HepG2 (cell line): ENCODE data around the gene RAB40C. TPM values are rescaled to one million over a fixed set of nuclear protein-coding genes. Genes with fewer than 3 reads are reported as not detected.

Source experiments
- E2F5 ChIP-seq: sonication (generic); formaldehyde crosslinking; conservative IDR thresholded peaks from 2 replicates; pipeline ENCODE4 v1.4.0; 2020; ENCODE audit warnings: missing genetic modification reagents
- EED ChIP-seq: sonication (generic); formaldehyde crosslinking; IDR thresholded peaks from 2 replicates; pipeline ENCODE4 v1.5.0; 2020; ENCODE audit warnings: mild to moderate bottlenecking, missing genetic modification reagents
- FUBP1 ChIP-seq: sonication (generic); formaldehyde crosslinking; IDR thresholded peaks from 2 replicates; pipeline ENCODE4 v1.5.1; 2020; ENCODE audit warnings: missing genetic modification reagents, mild to moderate bottlenecking, borderline replicate concordance
- GRHL1 ChIP-seq: sonication (generic); formaldehyde crosslinking; conservative IDR thresholded peaks from 2 replicates; pipeline ENCODE4 v1.8.0; 2022; ENCODE audit warnings: missing genetic modification reagents
- KDM2A ChIP-seq: sonication (generic); formaldehyde crosslinking; IDR thresholded peaks from 2 replicates; pipeline ENCODE4 v1.4.0; 2020; ENCODE audit warnings: low read depth, missing genetic modification reagents, borderline replicate concordance
- MED1 ChIP-seq: sonication (generic); formaldehyde crosslinking; IDR thresholded peaks from 2 replicates; pipeline ENCODE4 v1.4.0; 2020; ENCODE audit warnings: missing genetic modification reagents
- NFE2 ChIP-seq: sonication (generic); formaldehyde crosslinking; IDR thresholded peaks from 2 replicates; pipeline ENCODE4 v1.4.0; 2020; ENCODE audit warnings: missing genetic modification reagents
- ONECUT2 ChIP-seq: sonication (generic); formaldehyde crosslinking; IDR thresholded peaks from 2 replicates; pipeline ENCODE4 v1.4.0; 2020; ENCODE audit warnings: missing genetic modification reagents
- PATZ1 ChIP-seq: sonication (generic); formaldehyde crosslinking; IDR thresholded peaks from 2 replicates; pipeline ENCODE4 v1.4.0; 2020; ENCODE audit warnings: missing genetic modification reagents
- PAWR ChIP-seq: sonication (generic); formaldehyde crosslinking; IDR thresholded peaks from 2 replicates; pipeline ENCODE4 v1.4.0; 2020; ENCODE audit warnings: missing genetic modification reagents, mild to moderate bottlenecking, borderline replicate concordance
- PBX2 ChIP-seq: IDR thresholded peaks from 2 replicates; pipeline ENCODE4 v1.6.1; 2016; ENCODE audit warnings: control low read depth
- PRDM4 ChIP-seq: sonication (generic); formaldehyde crosslinking; IDR thresholded peaks from 2 replicates; pipeline ENCODE4 v1.9.0; 2021; ENCODE audit warnings: missing genetic modification reagents, borderline replicate concordance
- SALL1 ChIP-seq: sonication (generic); formaldehyde crosslinking; IDR thresholded peaks from 2 replicates; pipeline ENCODE4 v1.8.0; 2022; ENCODE audit warnings: mild to moderate bottlenecking, missing genetic modification reagents
- ZBTB42 ChIP-seq: sonication (generic); formaldehyde crosslinking; IDR thresholded peaks from 2 replicates; pipeline ENCODE4 v1.5.0; 2020; ENCODE audit warnings: mild to moderate bottlenecking, missing genetic modification reagents
- ZNF10 ChIP-seq: sonication (generic); formaldehyde crosslinking; IDR thresholded peaks from 2 replicates; pipeline ENCODE4 v1.4.0; 2020; ENCODE audit warnings: mild to moderate bottlenecking, low read depth, missing genetic modification reagents, borderline replicate concordance
- ZNF24 ChIP-seq: fragments of 450-650 bp; IDR thresholded peaks from 2 replicates; pipeline ENCODE4 v1.6.1; 2017; ENCODE audit warnings: antibody characterized with exemption, mild to moderate bottlenecking
- ZNF264 ChIP-seq: sonication (generic); formaldehyde crosslinking; IDR thresholded peaks from 2 replicates; pipeline ENCODE4 v1.4.0; 2020; ENCODE audit warnings: missing genetic modification reagents
- ZNF563 ChIP-seq: sonication (generic); formaldehyde crosslinking; IDR thresholded peaks from 2 replicates; pipeline ENCODE4 v1.8.0; 2022; ENCODE audit warnings: mild to moderate bottlenecking, moderate library complexity, missing genetic modification reagents
- polyA plus RNA-seq, 8 experiments: library from polyadenylated mRNA; depleted of rRNA in 3 of 8; stranded (reverse) in 7 of 8; unstranded in 1 of 8; fragments of >200 nt; fragmentation: Illumina TruSeq in 4 of 8; extraction: Trizol in 4 of 8; gene quantifications; 2 replicates each; pipeline versions ENCODE4 v1.2.1 to v1.2.3, GENCODE V29; 2011 to 2016; ENCODE audit warnings: low read depth in 4 of 8, missing spikeins in 1 of 8, mixed read lengths in 1 of 8; ENCODE audit not compliant: insufficient read depth in 1 of 8
- total RNA-seq, 5 experiments: library from RNA; depleted of rRNA; stranded (reverse); fragments of >200 nt; fragmentation: Illumina TruSeq; extraction: Trizol; gene quantifications; 2 replicates each; pipeline ENCODE4 v1.2.3, GENCODE V29; 2016; ENCODE audit warnings: low read depth in 1 of 5

Gene RAB40C
- total and polyA plus RNA-seq, 2 of the 13 experiments (the other 11 are each of a cell fraction or from before 2014, with no cell fraction given): 7.7 to 11.5 TPM

GRCh38 chr16:642189-643049 is 52.6 kb downstream of the RAB40C start (continued):
- TF ChIP-seq GRHL1 (CRISPR knock-in tag) (no peak), ZNF563 (peak; percentile 70; the same call in 1 of the 2 replicates), E2F5 (CRISPR knock-in tag) (no peak; the same call in 1 of the 2 replicates), MED1 (CRISPR knock-in tag) (peak; percentile 13), NFE2 (CRISPR knock-in tag) (no peak), ONECUT2 (no peak), ZNF10 (CRISPR knock-in tag) (no peak), ZNF24 (no peak), PRDM4 (no peak), PAWR (no peak), PATZ1 (CRISPR knock-in tag) (peak; percentile 78), SALL1 (CRISPR knock-in tag) (peak; percentile 55), ZNF264 (CRISPR knock-in tag) (0 out of 2 replicates have a peak, but pooled peaks have one; percentile 30), FUBP1 (CRISPR knock-in tag) (no peak), ZBTB42 (CRISPR knock-in tag) (no peak), EED (no peak), PBX2 (no peak), KDM2A (CRISPR knock-in tag) (no peak)
